ENCODE measurements around the gene CRY2. TPM values are rescaled to one million over a fixed set of nuclear protein-coding genes. Genes with fewer than 3 reads are reported as not detected.

The CRY2 gene
- total and polyA plus RNA-seq, 2 experiments from 2014 or later = 9.5 to 15.4 TPM

GRCh38 chr11:45798793-45799441 is 48.4 kb upstream of the CRY2 start (continued):
- TF ChIP-seq ZNF462 (CRISPR knock-in tag; IDR thresholded peaks at IDR 0.05) = no peak

DNA sequence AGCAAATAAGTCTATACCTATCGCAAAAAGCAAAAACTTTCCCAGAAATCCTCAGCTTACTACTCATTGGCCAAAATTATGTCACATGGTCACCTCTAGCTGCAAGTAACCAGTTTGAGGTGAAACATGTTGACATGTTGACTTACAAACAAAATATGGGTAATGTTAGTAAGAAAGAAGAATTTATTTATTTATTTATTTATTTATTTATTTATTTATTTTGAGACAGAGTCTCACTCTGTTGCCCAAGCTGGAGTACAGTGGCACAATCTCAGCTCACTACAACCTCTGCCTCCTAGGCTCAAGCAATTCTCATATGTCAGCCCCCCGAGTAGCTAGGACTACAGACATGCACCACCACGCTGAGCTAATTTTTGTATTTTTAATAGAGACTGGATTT is 47.7 kb upstream of the CRY2 start:
- Histone ChIP-seq H3K4me3 (no peak overlapping the region), H4K20me1 (replicated peaks; ENCODE audit: insufficient read depth) (no peaks in the 10 kb centered on the region), H3K27me3 (ENCODE audit: insufficient read depth) (peaks cover 18% of the 10 kb centered on the region), H3K27ac (ENCODE audit: low read depth) (no peak overlapping the region), H3K4me2 (no peak overlapping the region), H3F3A (replicated peaks; ENCODE audit: low read depth) (no peaks in the 10 kb centered on the region), H3K79me2 (replicated peaks; ENCODE audit: insufficient read depth) (no peaks in the 10 kb centered on the region), H2AFZ (peak overlapping the region; percentile 93; the same call in 1 of the 2 replicates), H3K36me3 (ENCODE audit: insufficient read depth) (no peaks in the 10 kb centered on the region), H3K4me1 (ENCODE audit: insufficient read depth) (no peaks in the 10 kb centered on the region), H3K9me2 (ENCODE audit: insufficient read depth) (no peaks in the 10 kb centered on the region; the same call in 1 of the 2 replicates)
- Mint-ChIP-seq H3K4me3 (no peak overlapping the region), H3K9me3 (no peaks in the 10 kb centered on the region), H3K27me3 (ENCODE audit: insufficient read depth, low read depth, poor library complexity) (peaks cover 31% of the 10 kb centered on the region), H3K4me1 (peaks cover 2% of the 10 kb centered on the region; the same call in 2 of the 3 replicates), H3K36me3 (ENCODE audit: low read depth) (no peaks in the 10 kb centered on the region; the same call in 2 of the 3 replicates), H3K27ac (no peak overlapping the region)
- no peak for TF ChIP-seq CREB1 (CRISPR knock-in tag; IDR thresholded peaks at IDR 0.05; ENCODE audit: low read depth)
- no peak for TF ChIP-seq ETS1 (IDR thresholded peaks at IDR 0.05)
- TF ChIP-seq POLR2AphosphoS5 (IDR thresholded peaks at IDR 0.05; ENCODE audit: low read depth) = no peak
- TF ChIP-seq NANOG (IDR thresholded peaks at IDR 0.05; ENCODE audit: borderline replicate concordance) = no peak
- DNase-seq (ENCODE audit: low spot score) (no peak), ATAC-seq (no peak)

Measured in GM23338 (cell line).